ENCODE measurements around the gene EGLN3. TPM values are rescaled to one million over a fixed set of nuclear protein-coding genes. Genes with fewer than 3 reads are reported as not detected.

EGLN3 gene
- total RNA-seq, 1 experiment from 2014 or later, result 3.2 TPM

- POLR2A ChIA-PET (ENCODE audit: unreplicated experiment), result interaction anchor here (0.6 kb wide), 1 partner anchor 489 kb away, joined by 3 read pairs; no protein-coding TSS in a partner anchor
- Histone ChIP-seq H3K9me3 (ENCODE audit: low read length) (no peaks in the 10 kb centered on the region), H3K27ac (ENCODE audit: low read length) (no peak overlapping the region), H4K20me1 (ENCODE audit: low read length) (no peaks in the 10 kb centered on the region), H2AFZ (ENCODE audit: low read length) (no peak overlapping the region), H3K36me3 (ENCODE audit: low read depth, low read length) (no peaks in the 10 kb centered on the region), H3F3A (ENCODE audit: low read length, unreplicated experiment) (no peaks in the 10 kb centered on the region), H3K27me3 (ENCODE audit: low read length) (peaks cover 37% of the 10 kb centered on the region), H3K9ac (ENCODE audit: low read length) (no peak overlapping the region), H3K79me2 (ENCODE audit: low read length) (0 out of 2 replicates have a peak, but pooled peaks cover 10% of the 10 kb centered on the region), H3K4me3 (ENCODE audit: low read length) (peak overlapping the region; percentile 26), H3K9me2 (replicated peaks; ENCODE audit: low read length) (no peaks in the 10 kb centered on the region), H3K4me1 (ENCODE audit: insufficient read depth, low read length) (peaks cover 12% of the 10 kb centered on the region), H3K4me2 (ENCODE audit: low read length) (peak overlapping the region; percentile 35)
- TF ChIP-seq CTCF (conservative IDR thresholded peaks at IDR 0.05; ENCODE audit: low read depth, low read length), result no peak
- TF ChIP-seq EZH2 (IDR thresholded peaks at IDR 0.05; ENCODE audit: low read length, unreplicated experiment), result no peak
- TF ChIP-seq EZH2phosphoT487 (IDR thresholded peaks at IDR 0.05; ENCODE audit: borderline replicate concordance, low read length), result no peak
- BruUV-seq (replicated peaks), result no TSS peak
- CTCF ChIA-PET, result no interaction called here
- intact Hi-C loops (cut with micrococcal nuclease), result no loop called here
- ATAC-seq (no peak), DNase-seq (no peak)
Measured at GRCh38 chr14:33946679-33947476, 4.0 kb downstream of the EGLN3 start.

GRCh38 chr14:33945210-33946088, 5.4 kb downstream of the EGLN3 start:
- ATAC-seq (no peak), DNase-seq (no peak)
- TF ChIP-seq EZH2 (IDR thresholded peaks at IDR 0.05; ENCODE audit: low read length, unreplicated experiment), result no peak
- no peak for TF ChIP-seq EZH2phosphoT487 (IDR thresholded peaks at IDR 0.05; ENCODE audit: borderline replicate concordance, low read length)
- no peak for TF ChIP-seq CTCF (conservative IDR thresholded peaks at IDR 0.05; ENCODE audit: low read depth, low read length)
- Histone ChIP-seq H3K27ac (ENCODE audit: low read length) (no peak overlapping the region), H3K9me3 (ENCODE audit: low read length) (no peaks in the 10 kb centered on the region), H3K79me2 (ENCODE audit: low read length) (0 out of 2 replicates have a peak, but pooled peaks cover 10% of the 10 kb centered on the region), H3K36me3 (ENCODE audit: low read depth, low read length) (no peaks in the 10 kb centered on the region), H3K9ac (ENCODE audit: low read length) (no peak overlapping the region), H3F3A (ENCODE audit: low read length, unreplicated experiment) (no peaks in the 10 kb centered on the region), H4K20me1 (ENCODE audit: low read length) (no peaks in the 10 kb centered on the region), H2AFZ (ENCODE audit: low read length) (no peak overlapping the region), H3K27me3 (ENCODE audit: low read length) (peaks cover 34% of the 10 kb centered on the region), H3K4me1 (ENCODE audit: insufficient read depth, low read length) (peaks cover 5% of the 10 kb centered on the region; the same call in 1 of the 2 replicates), H3K4me2 (ENCODE audit: low read length) (no peak overlapping the region), H3K9me2 (replicated peaks; ENCODE audit: low read length) (no peaks in the 10 kb centered on the region), H3K4me3 (ENCODE audit: low read length) (no peak overlapping the region)
- POLR2A ChIA-PET (ENCODE audit: unreplicated experiment), result no interaction called here
- CTCF ChIA-PET, result no interaction called here
- intact Hi-C loops (cut with micrococcal nuclease), result no loop called here
- BruUV-seq (replicated peaks), result no TSS peak

All from PC-3 (cell line).